ENCODE data around the gene CHGA. TPM values are rescaled to one million over a fixed set of nuclear protein-coding genes. Genes with fewer than 3 reads are reported as not detected.

Gene CHGA
- total RNA-seq, 1 donor from 2014 or later = not detected

- H3K4me3 ChIP-seq (ENCODE audit: low read depth, low read length) = no peak overlapping the region
- no peak for DNase-seq (ENCODE audit: low read depth)
- H3K36me3 ChIP-seq (ENCODE audit: control insufficient read depth, insufficient read depth, low read length) = no peaks in the 10 kb centered on the region
- no peak for TF ChIP-seq CTCF (IDR thresholded peaks at IDR 0.05; ENCODE audit: insufficient read depth, low read length, poor library complexity, severe bottlenecking)
- H3K27me3 ChIP-seq (ENCODE audit: control insufficient read depth, insufficient read depth, low read length) = no peaks in the 10 kb centered on the region
These were observed 38.0 kb downstream of the CHGA start for GRCh38 chr14:92960706-92961566.

GRCh38 chr14:92961567-92961855 is 38.6 kb downstream of the CHGA start:
- Histone ChIP-seq H3K4me3 (ENCODE audit: low read depth, low read length) (no peak overlapping the region), H3K27me3 (ENCODE audit: control insufficient read depth, insufficient read depth, low read length) (no peaks in the 10 kb centered on the region), H3K36me3 (ENCODE audit: control insufficient read depth, insufficient read depth, low read length) (no peaks in the 10 kb centered on the region)
- no peak for TF ChIP-seq CTCF (IDR thresholded peaks at IDR 0.05; ENCODE audit: insufficient read depth, low read length, poor library complexity, severe bottlenecking)
- DNase-seq (ENCODE audit: low read depth) = no peak

- Histone ChIP-seq H3K36me3 (ENCODE audit: control insufficient read depth, insufficient read depth, low read length) (no peaks in the 10 kb centered on the region), H3K4me3 (ENCODE audit: low read depth, low read length) (no peak overlapping the region), H3K27me3 (ENCODE audit: control insufficient read depth, insufficient read depth, low read length) (no peaks in the 10 kb centered on the region)
- TF ChIP-seq CTCF (IDR thresholded peaks at IDR 0.05; ENCODE audit: insufficient read depth, low read length, poor library complexity, severe bottlenecking) = no peak
- DNase-seq (ENCODE audit: low read depth) = no peak
These were observed 39.3 kb downstream of the CHGA start for GRCh38 chr14:92962031-92962830.

- no peak for TF ChIP-seq CTCF (IDR thresholded peaks at IDR 0.05; ENCODE audit: insufficient read depth, low read length, poor library complexity, severe bottlenecking)
These were observed 39.8 kb downstream of the CHGA start for GRCh38 chr14:92962831-92963095.

GRCh38 chr14:92963301-92964123 is 40.6 kb downstream of the CHGA start:
- no peaks in the 10 kb centered on the region for H3K36me3 ChIP-seq (ENCODE audit: control insufficient read depth, insufficient read depth, low read length)
- no peak for TF ChIP-seq CTCF (IDR thresholded peaks at IDR 0.05; ENCODE audit: insufficient read depth, low read length, poor library complexity, severe bottlenecking)
- H3K27me3 ChIP-seq (ENCODE audit: control insufficient read depth, insufficient read depth, low read length) = no peaks in the 10 kb centered on the region
- no peak for DNase-seq (ENCODE audit: low read depth)
- no peak overlapping the region for H3K4me3 ChIP-seq (ENCODE audit: low read depth, low read length)

More at GRCh38 chr14:92962831-92963095, 39.8 kb downstream of the CHGA start:
- Histone ChIP-seq H3K4me3 (ENCODE audit: low read depth, low read length) (no peak overlapping the region), H3K27me3 (ENCODE audit: control insufficient read depth, insufficient read depth, low read length) (no peaks in the 10 kb centered on the region), H3K36me3 (ENCODE audit: control insufficient read depth, insufficient read depth, low read length) (no peaks in the 10 kb centered on the region)
- DNase-seq (ENCODE audit: low read depth) = no peak
